ENCODE measurements around the gene ZBED6. TPM values are rescaled to one million over a fixed set of nuclear protein-coding genes. Genes with fewer than 3 reads are reported as not detected.

The ZBED6 gene
- total and polyA plus RNA-seq, 2 donors (not counting 3 experiments of a cell fraction or from before 2014, with no cell fraction given): 6.4 to 38.9 TPM

DNA sequence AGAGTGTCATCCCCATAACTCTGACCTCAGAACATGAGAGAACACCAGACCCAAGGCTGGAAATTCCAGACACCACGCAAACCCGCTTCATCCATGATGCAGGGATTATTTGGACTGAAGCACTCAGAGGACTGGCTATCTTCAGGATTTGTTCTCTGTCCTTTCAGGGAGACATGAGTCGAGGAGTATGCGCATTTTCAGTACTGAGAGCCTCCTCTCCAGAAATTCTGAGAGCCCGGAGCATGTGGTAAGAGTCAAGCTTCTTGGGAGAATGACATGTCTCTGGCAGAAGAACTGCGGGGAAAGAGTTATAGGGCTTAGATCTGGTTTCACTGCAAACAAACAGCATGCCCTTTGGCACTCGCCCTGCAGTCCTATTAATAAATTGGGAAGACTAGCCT, 23.5 kb upstream of the ZBED6 start:
- no peaks in the 10 kb centered on the region for H3K9me1 ChIP-seq (replicated peaks; ENCODE audit: control insufficient read depth, extremely low read depth, insufficient read depth, low read length)
- no peaks in the 10 kb centered on the region for H3K27me3 ChIP-seq (ENCODE audit: control insufficient read depth in 2 of 2, insufficient read depth in 2 of 2, low read length in 2 of 2)
- no peaks in the 10 kb centered on the region for H3K36me3 ChIP-seq (ENCODE audit: control insufficient read depth in 2 of 2, extremely low read depth in 1 of 2, insufficient read depth in 2 of 2, low read length in 2 of 2)
- intact Hi-C loops (cut with micrococcal nuclease) (no loop called here), dilution Hi-C loops (cut with MboI; ENCODE audit: extremely low pct_ligation_motif_present, low sequenced_read_pairs) (no loop called here)
- no peak for TF ChIP-seq POLR2A (IDR thresholded peaks at IDR 0.05; ENCODE audit: low read depth, low read length)
- no peak for TF ChIP-seq MYC (IDR thresholded peaks at IDR 0.05; ENCODE audit: low read depth, low read length)
- TF ChIP-seq, protein P1, sequence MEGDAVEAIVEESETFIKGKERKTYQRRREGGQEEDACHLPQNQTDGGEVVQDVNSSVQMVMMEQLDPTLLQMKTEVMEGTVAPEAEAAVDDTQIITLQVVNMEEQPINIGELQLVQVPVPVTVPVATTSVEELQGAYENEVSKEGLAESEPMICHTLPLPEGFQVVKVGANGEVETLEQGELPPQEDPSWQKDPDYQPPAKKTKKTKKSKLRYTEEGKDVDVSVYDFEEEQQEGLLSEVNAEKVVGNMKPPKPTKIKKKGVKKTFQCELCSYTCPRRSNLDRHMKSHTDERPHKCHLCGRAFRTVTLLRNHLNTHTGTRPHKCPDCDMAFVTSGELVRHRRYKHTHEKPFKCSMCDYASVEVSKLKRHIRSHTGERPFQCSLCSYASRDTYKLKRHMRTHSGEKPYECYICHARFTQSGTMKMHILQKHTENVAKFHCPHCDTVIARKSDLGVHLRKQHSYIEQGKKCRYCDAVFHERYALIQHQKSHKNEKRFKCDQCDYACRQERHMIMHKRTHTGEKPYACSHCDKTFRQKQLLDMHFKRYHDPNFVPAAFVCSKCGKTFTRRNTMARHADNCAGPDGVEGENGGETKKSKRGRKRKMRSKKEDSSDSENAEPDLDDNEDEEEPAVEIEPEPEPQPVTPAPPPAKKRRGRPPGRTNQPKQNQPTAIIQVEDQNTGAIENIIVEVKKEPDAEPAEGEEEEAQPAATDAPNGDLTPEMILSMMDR (IDR thresholded peaks at IDR 0.05; ENCODE audit: extremely low read depth in 1 of 2, insufficient read depth in 1 of 2, low read depth in 1 of 2, low read length in 2 of 2): no peak
- TF ChIP-seq EZH2 (IDR thresholded peaks at IDR 0.05; ENCODE audit: borderline replicate concordance, low read depth, low read length, severe bottlenecking): no peak
- TF ChIP-seq GATA2 (IDR thresholded peaks at IDR 0.05; ENCODE audit: insufficient read depth, insufficient read length, low read depth, low read length): no peak
- TF ChIP-seq FOS (IDR thresholded peaks at IDR 0.05; ENCODE audit: borderline replicate concordance, insufficient read depth, low read length): no peak
- no peak overlapping the region for H3K27ac ChIP-seq (ENCODE audit: insufficient read depth, low read depth, low read length)
- ChIA-PET POLR2A (no interaction called here), CTCF (interaction anchor here (1.2 kb wide), 1 partner anchor 9 kb away, joined by 4 read pairs; no protein-coding TSS in a partner anchor)
- H3K9me3 ChIP-seq (replicated peaks; ENCODE audit: control insufficient read depth, insufficient read depth, low read length): no peaks in the 10 kb centered on the region
- BruUV-seq (replicated peaks): no TSS peak
- no peaks in the 10 kb centered on the region for H3K79me2 ChIP-seq (ENCODE audit: control insufficient read depth, insufficient read depth, low read length)
- no peaks in the 10 kb centered on the region for H4K20me1 ChIP-seq (replicated peaks; ENCODE audit: control insufficient read depth, extremely low read depth, insufficient read depth, low read length)
- FAIRE-seq (no peak), DNase-seq (ENCODE audit: low read depth, low spot score) (no peak)
- no peak overlapping the region for H2AFZ ChIP-seq (ENCODE audit: low read depth, low read length)
- no peak overlapping the region for H3K4me2 ChIP-seq (ENCODE audit: insufficient read depth, low read length)
- H3K4me3 ChIP-seq (replicated peaks in 1 of 3; ENCODE audit: insufficient read depth in 1 of 3, low read depth in 1 of 3, low read length in 3 of 3): no peak overlapping the region
- no peak overlapping the region for H3K9ac ChIP-seq (replicated peaks; ENCODE audit: extremely low read depth, insufficient read depth, low read length)
- peaks cover 3% of the 10 kb centered on the region for H3K4me1 ChIP-seq (ENCODE audit: control insufficient read depth, extremely low read depth, insufficient read depth, low read length)

DNA sequence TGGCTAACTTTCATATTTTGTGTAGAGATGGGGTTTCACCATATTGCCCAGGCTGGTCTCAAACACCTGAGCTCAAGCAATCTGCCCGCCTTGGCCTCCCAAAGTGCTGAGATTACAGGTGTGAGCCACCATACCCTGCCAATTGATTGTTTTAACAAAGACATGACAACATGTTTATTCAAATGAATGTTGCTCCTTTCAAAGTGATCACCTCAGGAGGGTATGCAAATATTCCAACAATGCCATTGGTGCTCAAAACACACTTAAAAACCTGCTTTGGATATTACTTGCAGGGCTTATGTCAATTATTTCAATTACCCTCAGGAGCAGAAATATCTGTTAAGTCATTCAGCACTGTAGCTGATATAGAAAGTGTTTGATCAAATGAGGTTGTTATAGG, 22.6 kb upstream of the ZBED6 start:
- Histone ChIP-seq H3K9me3 (replicated peaks; ENCODE audit: control insufficient read depth, insufficient read depth, low read length) (no peaks in the 10 kb centered on the region), H3K9ac (replicated peaks; ENCODE audit: extremely low read depth, insufficient read depth, low read length) (no peak overlapping the region), H3K4me1 (ENCODE audit: control insufficient read depth, extremely low read depth, insufficient read depth, low read length) (peaks cover 3% of the 10 kb centered on the region), H3K27ac (ENCODE audit: insufficient read depth, low read depth, low read length) (no peak overlapping the region), H3K4me2 (ENCODE audit: insufficient read depth, low read length) (no peak overlapping the region), H3K79me2 (ENCODE audit: control insufficient read depth, insufficient read depth, low read length) (no peaks in the 10 kb centered on the region), H3K9me1 (replicated peaks; ENCODE audit: control insufficient read depth, extremely low read depth, insufficient read depth, low read length) (no peaks in the 10 kb centered on the region), H3K27me3 (ENCODE audit: control insufficient read depth in 2 of 2, insufficient read depth in 2 of 2, low read length in 2 of 2) (no peaks in the 10 kb centered on the region), H4K20me1 (replicated peaks; ENCODE audit: control insufficient read depth, extremely low read depth, insufficient read depth, low read length) (no peaks in the 10 kb centered on the region), H2AFZ (ENCODE audit: low read depth, low read length) (no peak overlapping the region), H3K4me3 (replicated peaks in 1 of 3; ENCODE audit: insufficient read depth in 1 of 3, low read depth in 1 of 3, low read length in 3 of 3) (no peak overlapping the region), H3K36me3 (ENCODE audit: control insufficient read depth in 2 of 2, extremely low read depth in 1 of 2, insufficient read depth in 2 of 2, low read length in 2 of 2) (no peaks in the 10 kb centered on the region)
- intact Hi-C loops (cut with micrococcal nuclease) (no loop called here), dilution Hi-C loops (cut with MboI; ENCODE audit: extremely low pct_ligation_motif_present, low sequenced_read_pairs) (no loop called here)
- DNase-seq (ENCODE audit: low read depth, low spot score) (no peak), FAIRE-seq (no peak)
- CTCF ChIA-PET: no interaction called here
- BruUV-seq (replicated peaks): no TSS peak
- TF ChIP-seq GATA2 (IDR thresholded peaks at IDR 0.05; ENCODE audit: insufficient read depth, insufficient read length, low read depth, low read length): no peak
- no peak for TF ChIP-seq EZH2 (IDR thresholded peaks at IDR 0.05; ENCODE audit: borderline replicate concordance, low read depth, low read length, severe bottlenecking)
- TF ChIP-seq FOS (IDR thresholded peaks at IDR 0.05; ENCODE audit: borderline replicate concordance, insufficient read depth, low read length): no peak
- TF ChIP-seq JUN (IDR thresholded peaks at IDR 0.05; ENCODE audit: borderline replicate concordance, insufficient read depth, insufficient read length, low read depth): no peak
- TF ChIP-seq, protein P2, sequence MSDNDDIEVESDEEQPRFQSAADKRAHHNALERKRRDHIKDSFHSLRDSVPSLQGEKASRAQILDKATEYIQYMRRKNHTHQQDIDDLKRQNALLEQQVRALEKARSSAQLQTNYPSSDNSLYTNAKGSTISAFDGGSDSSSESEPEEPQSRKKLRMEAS (IDR thresholded peaks at IDR 0.05; ENCODE audit: insufficient read depth, insufficient read length): no peak
- TF ChIP-seq POLR2AphosphoS5 (IDR thresholded peaks at IDR 0.05; ENCODE audit: insufficient read depth, low read depth, low read length): no peak
- no peak for TF ChIP-seq MYC (IDR thresholded peaks at IDR 0.05; ENCODE audit: low read depth, low read length)
- TF ChIP-seq, protein P1 (IDR thresholded peaks at IDR 0.05; ENCODE audit: extremely low read depth in 1 of 2, insufficient read depth in 1 of 2, low read depth in 1 of 2, low read length in 2 of 2): no peak
- POLR2A ChIA-PET: no interaction called here
